ENCODE results near the gene NUDT21. TPM values are rescaled to one million over a fixed set of nuclear protein-coding genes. Genes with fewer than 3 reads are reported as not detected.

Gene NUDT21
- total RNA-seq, 6 experiments from 2014 or later: 26.2 to 35.8 (median 30.3) TPM

GRCh38 chr16:56411624-56412023 is 39.5 kb downstream of the NUDT21 start:
- ATAC-seq (peak; percentile 4 to 75 (median 30)), DNase-seq (no peak)
- Histone ChIP-seq H3K27me3 (no peaks in the 10 kb centered on the region), H3K9me3 (peaks cover 0 to 2% (median 0%) of the 10 kb centered on the region in 4 donors), H3K4me3 (no peak overlapping the region), H3K36me3 (peaks cover 0 to 8% (median 4%) of the 10 kb centered on the region in 4 donors), H3K27ac (no peak overlapping the region), H3K4me1 (peaks cover 0 to 35% (median 15%) of the 10 kb centered on the region in 4 donors)
- intact Hi-C loops (cut with DNase I): no loop called here
- peak in 1 of 4 donors; percentile 43 for TF ChIP-seq CTCF (IDR thresholded peaks at IDR 0.05)
- TF ChIP-seq POLR2A (IDR thresholded peaks at IDR 0.05): no peak
- 51% methylated on average over 2 of the region's 2 CpGs for WGBS (ENCODE audit: insufficient coverage, low coverage, low lambda C conversion rate, missing lambda C conversion rate)

GRCh38 chr16:56411123-56411522 is 40.0 kb downstream of the NUDT21 start:
- peaks cover 0 to 8% (median 4%) of the 10 kb centered on the region in 4 donors for H3K36me3 ChIP-seq

GRCh38 chr16:56409195-56409594 is 41.9 kb downstream of the NUDT21 start:
- peaks cover 0 to 19% (median 11%) of the 10 kb centered on the region in 4 donors for H3K36me3 ChIP-seq
- peak overlapping the region; percentile 66 to 83 (median 80) for H3K27ac ChIP-seq
- intact Hi-C loops (cut with DNase I): no loop called here

More at GRCh38 chr16:56411123-56411522, 40.0 kb downstream of the NUDT21 start:
- H3K4me1 ChIP-seq: peaks cover 0 to 31% (median 15%) of the 10 kb centered on the region in 4 donors
- no peaks in the 10 kb centered on the region for H3K27me3 ChIP-seq
- TF ChIP-seq POLR2A (IDR thresholded peaks at IDR 0.05): no peak
- TF ChIP-seq CTCF (IDR thresholded peaks at IDR 0.05): no peak
- no peak overlapping the region for H3K27ac ChIP-seq
- H3K4me3 ChIP-seq: no peak overlapping the region
- DNase-seq: no peak
- peaks cover 0 to 2% (median 0%) of the 10 kb centered on the region in 4 donors for H3K9me3 ChIP-seq
- intact Hi-C loops (cut with DNase I): no loop called here
- WGBS (ENCODE audit: insufficient coverage, low coverage, low lambda C conversion rate, missing lambda C conversion rate): 64% methylated on average over 5 of the region's 5 CpGs
- no peak for ATAC-seq

GRCh38 chr16:56408379-56409098 is 42.6 kb downstream of the NUDT21 start:
- Histone ChIP-seq H3K27me3 (no peaks in the 10 kb centered on the region), H3K36me3 (peaks cover 0 to 22% (median 13%) of the 10 kb centered on the region in 4 donors), H3K4me1 (peaks cover 0 to 30% (median 14%) of the 10 kb centered on the region in 4 donors), H3K27ac (peak overlapping the region; percentile 66 to 83 (median 80)), H3K4me3 (no peak overlapping the region), H3K9me3 (peaks cover 0 to 2% (median 0%) of the 10 kb centered on the region in 4 donors)
- 18% methylated on average over 7 of the region's 7 CpGs for WGBS (ENCODE audit: insufficient coverage, low coverage, low lambda C conversion rate, missing lambda C conversion rate)
- intact Hi-C loops (cut with DNase I): no loop called here
- DNase-seq (peak in 1 of 3 donors; percentile 56), ATAC-seq (peak; percentile 68 to 89 (median 75))
- no peak for TF ChIP-seq POLR2A (IDR thresholded peaks at IDR 0.05)

More at GRCh38 chr16:56409195-56409594, 41.9 kb downstream of the NUDT21 start:
- H3K4me1 ChIP-seq: peaks cover 0 to 30% (median 14%) of the 10 kb centered on the region in 4 donors
- DNase-seq (peak; percentile 42 to 78 (median 65)), ATAC-seq (peak; percentile 85 to 89 (median 88))
- H3K9me3 ChIP-seq: peaks cover 0 to 2% (median 0%) of the 10 kb centered on the region in 4 donors
- 28% methylated on average over 4 of the region's 4 CpGs for WGBS (ENCODE audit: insufficient coverage, low coverage, low lambda C conversion rate, missing lambda C conversion rate)
- TF ChIP-seq CTCF (IDR thresholded peaks at IDR 0.05) (no peak), POLR2A (IDR thresholded peaks at IDR 0.05) (no peak)
- H3K4me3 ChIP-seq: no peak overlapping the region
- no peaks in the 10 kb centered on the region for H3K27me3 ChIP-seq
